Measurements from ENCODE around the gene FZD8. TPM values are rescaled to one million over a fixed set of nuclear protein-coding genes. Genes with fewer than 3 reads are reported as not detected.

The FZD8 gene
- total and polyA plus RNA-seq, 7 donors: 0.92 to 15.8 (median 6.6) TPM

GRCh38 chr10:35607475-35608327 is 34.4 kb downstream of the FZD8 start:
- H3K27me3 ChIP-seq: peaks cover 5 to 32% (median 19%) of the 10 kb centered on the region in 3 donors
- no peaks in the 10 kb centered on the region for H3K9me3 ChIP-seq
- no peaks in the 10 kb centered on the region for H3K36me3 ChIP-seq
- peaks cover 0 to 11% (median 10%) of the 10 kb centered on the region in 4 donors for H3K4me1 ChIP-seq
- peak overlapping the region; percentile 24 to 62 (median 52) for H3K4me3 ChIP-seq
- no peak overlapping the region for H3K27ac ChIP-seq
- TF ChIP-seq CTCF (IDR thresholded peaks at IDR 0.05): no peak
- TF ChIP-seq EP300 (IDR thresholded peaks at IDR 0.05): no peak
- TF ChIP-seq POLR2AphosphoS5 (IDR thresholded peaks at IDR 0.05): no peak
- TF ChIP-seq POLR2A (IDR thresholded peaks at IDR 0.05): no peak
- 8 to 13% methylated on average over 78 of the region's 78 CpGs for WGBS, 2 donors
- intact Hi-C loops (cut with DNase I): no loop called here
- DNase-seq: no peak

- 71 to 80% methylated on average over 6 of the region's 6 CpGs for WGBS, 2 donors
Observed at GRCh38 chr10:35606430-35606829, 35.7 kb downstream of the FZD8 start.

GRCh38 chr10:35605191-35605590 is 36.9 kb downstream of the FZD8 start, which contains the start of gene GJD4:
TSS of gene GJD4 (plus strand) at chr10:35605341. CDS start at chr10:35605568, 227 bp downstream.
- Histone ChIP-seq H3K4me1 (peaks cover 0 to 11% (median 10%) of the 10 kb centered on the region in 4 donors), H3K9me3 (no peaks in the 10 kb centered on the region), H3K27me3 (peaks cover 5 to 32% (median 19%) of the 10 kb centered on the region in 3 donors), H3K36me3 (no peaks in the 10 kb centered on the region), H3K4me3 (no peak within 1 kb of the TSS), H3K27ac (no peak within 1 kb of the TSS)
- no peak for DNase-seq
- intact Hi-C loops (cut with DNase I): no loop called here
- WGBS, 2 donors: 65 to 71% methylated on average over 8 of the region's 8 CpGs
- TF ChIP-seq CTCF (IDR thresholded peaks at IDR 0.05) (no peak), POLR2A (IDR thresholded peaks at IDR 0.05) (no peak), POLR2AphosphoS5 (IDR thresholded peaks at IDR 0.05) (no peak), EP300 (IDR thresholded peaks at IDR 0.05) (no peak)

More at GRCh38 chr10:35606430-35606829, 35.7 kb downstream of the FZD8 start:
- Histone ChIP-seq H3K4me3 (no peak overlapping the region), H3K9me3 (no peaks in the 10 kb centered on the region), H3K4me1 (peaks cover 0 to 11% (median 10%) of the 10 kb centered on the region in 4 donors), H3K27me3 (peaks cover 5 to 32% (median 19%) of the 10 kb centered on the region in 3 donors), H3K27ac (no peak overlapping the region), H3K36me3 (no peaks in the 10 kb centered on the region)
- intact Hi-C loops (cut with DNase I): no loop called here
- TF ChIP-seq EP300 (IDR thresholded peaks at IDR 0.05): no peak
- no peak for DNase-seq

GRCh38 chr10:35600193-35600592 is 41.9 kb downstream of the FZD8 start:
- intact Hi-C loops (cut with DNase I): no loop called here
- 66 to 68% methylated on average over 2 of the region's 2 CpGs for WGBS, 2 donors

More at GRCh38 chr10:35600193-35600592, 41.9 kb downstream of the FZD8 start:
- Histone ChIP-seq H3K4me1 (no peaks in the 10 kb centered on the region), H3K27ac (no peak overlapping the region), H3K4me3 (no peak overlapping the region), H3K9me3 (no peaks in the 10 kb centered on the region), H3K27me3 (peaks cover 0 to 4% (median 0%) of the 10 kb centered on the region in 3 donors), H3K36me3 (no peaks in the 10 kb centered on the region)
- no peak for DNase-seq
- TF ChIP-seq POLR2A (IDR thresholded peaks at IDR 0.05) (no peak), POLR2AphosphoS5 (IDR thresholded peaks at IDR 0.05) (no peak), CTCF (IDR thresholded peaks at IDR 0.05) (no peak), EP300 (IDR thresholded peaks at IDR 0.05) (no peak)
